ENCODE measurements around the gene ARHGAP8.
"Not testable (repeated sequence)": the region's sequence is repeated elsewhere in the genome, so short reads cannot be mapped to it uniquely, and the experiment has no call there.

ARHGAP8 gene

DNA sequence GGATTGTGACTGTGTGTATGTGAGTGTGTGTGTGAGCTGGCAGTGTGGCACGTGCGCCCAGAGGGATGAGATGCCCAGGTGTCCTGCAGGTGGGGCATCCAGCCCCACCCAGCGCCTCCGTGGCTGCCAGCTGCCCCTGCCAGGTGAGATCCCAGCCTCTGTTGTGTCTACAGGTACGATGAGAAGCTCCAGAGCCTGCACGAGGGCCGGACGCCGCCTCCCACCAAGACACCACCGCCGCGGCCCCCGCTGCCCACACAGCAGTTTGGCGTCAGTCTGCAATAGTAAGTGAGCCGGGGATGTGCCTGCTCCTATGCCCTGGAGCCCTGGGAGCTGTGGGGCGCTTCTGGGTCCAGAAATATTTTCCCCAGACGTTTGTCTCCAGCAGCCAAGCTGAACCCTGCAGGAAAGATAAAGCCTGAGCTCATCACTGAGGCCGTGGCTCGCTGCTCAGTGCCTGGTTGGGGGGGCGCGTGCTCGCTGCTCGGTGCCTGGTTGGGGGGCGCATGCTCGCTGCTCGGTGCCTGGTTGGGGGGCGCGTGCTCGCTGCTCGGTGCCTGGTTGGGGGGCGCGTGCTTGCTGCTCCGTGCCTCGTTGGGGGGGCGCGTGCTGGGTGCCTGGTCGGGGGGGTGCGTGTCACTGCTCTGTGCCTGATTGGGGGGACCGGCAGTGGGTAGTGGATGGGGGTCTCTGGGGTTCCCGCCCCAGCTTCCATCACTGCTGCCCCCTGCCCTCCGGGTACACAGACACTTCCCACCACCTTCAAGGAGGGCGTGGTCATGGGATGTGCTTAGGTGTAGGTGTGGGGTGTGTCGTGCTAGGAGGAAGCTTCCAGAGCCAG lies 73.2 kb downstream of the ARHGAP8 start:
- DNase-seq (ENCODE audit: low read depth in 2 of 2): no peak

DNA sequence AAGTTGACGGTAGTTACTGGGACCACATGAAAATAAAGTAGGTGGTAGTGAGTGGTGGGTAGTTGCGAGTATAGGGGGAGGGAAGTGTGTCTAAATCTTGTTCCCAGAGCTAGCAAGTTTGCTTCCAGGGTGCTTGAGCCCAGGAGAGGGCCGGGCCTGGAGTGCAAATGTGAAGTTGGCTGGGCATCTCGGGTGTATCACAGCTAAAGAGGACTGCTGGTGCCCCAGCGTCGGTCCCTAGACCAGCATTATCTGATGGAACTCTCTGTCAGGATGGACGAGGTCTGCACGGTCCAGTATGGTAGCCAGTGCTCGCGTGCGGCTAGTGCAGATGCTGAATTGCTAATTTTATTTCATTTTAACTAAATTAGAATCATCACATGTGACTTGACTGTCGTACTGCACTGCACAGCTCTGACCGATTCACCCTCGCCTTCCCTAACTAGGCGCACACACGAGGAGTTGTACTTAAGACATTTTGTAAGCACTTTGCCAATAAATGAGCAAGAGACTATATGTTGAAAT lies 75.4 kb downstream of the ARHGAP8 start:
- no peak for DNase-seq (ENCODE audit: low read depth in 2 of 2)

DNA sequence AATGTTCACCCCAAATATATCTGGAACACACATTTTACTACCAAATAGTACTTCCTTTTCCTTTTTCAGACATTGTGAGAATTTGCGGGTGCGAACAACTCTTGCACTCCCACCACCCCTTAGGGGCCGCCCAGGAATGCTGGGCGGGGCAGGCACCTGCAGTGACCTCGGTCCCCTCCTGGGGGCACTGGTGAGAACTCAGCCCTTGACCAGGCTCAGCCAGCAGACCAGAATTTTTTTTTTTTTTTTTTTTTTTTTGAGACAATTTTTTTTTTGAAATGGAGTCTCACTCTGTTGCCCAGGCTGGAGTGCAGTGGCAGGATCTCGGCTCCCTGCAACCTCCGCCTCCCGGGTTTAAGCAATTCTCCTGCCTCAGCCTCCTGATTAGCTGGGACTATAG lies 75.8 kb downstream of the ARHGAP8 start:
- DNase-seq (ENCODE audit: low read depth in 2 of 2): no peak

DNA sequence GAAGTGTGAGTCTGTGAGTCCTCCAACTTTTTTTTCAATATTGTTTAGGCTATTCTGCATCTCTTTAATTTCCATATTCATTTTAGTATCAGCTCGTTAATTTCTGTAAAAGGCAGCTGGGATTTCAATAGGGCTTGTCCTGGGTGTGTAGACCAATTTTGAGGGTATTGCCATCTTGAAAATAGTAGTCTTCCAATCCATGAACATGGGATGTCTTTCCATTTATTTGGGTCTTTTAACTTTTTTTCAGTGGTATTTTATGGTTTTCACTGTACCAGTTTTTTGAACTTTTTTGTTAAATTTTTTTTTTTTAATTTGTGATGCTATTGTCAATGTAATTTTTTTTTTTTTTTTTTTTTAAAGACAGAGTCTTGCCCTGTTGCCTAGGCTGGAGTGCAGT lies 79.5 kb downstream of the ARHGAP8 start:
- no peak for DNase-seq (ENCODE audit: low read depth in 2 of 2)

- no peak for DNase-seq (ENCODE audit: low read depth in 2 of 2)
Observed at GRCh38 chr22:44834065-44834464, 81.7 kb downstream of the ARHGAP8 start.

GRCh38 chr22:44837481-44837880 lies 85.1 kb downstream of the ARHGAP8 start:
- DNase-seq (ENCODE audit: low read depth in 2 of 2): no peak

GRCh38 chr22:44838316-44839016 lies 86.1 kb downstream of the ARHGAP8 start:
- DNase-seq (ENCODE audit: low read depth in 2 of 2): no peak

GRCh38 chr22:44839061-44839460 lies 86.7 kb downstream of the ARHGAP8 start:
- no peak for DNase-seq (ENCODE audit: low read depth in 2 of 2)

GRCh38 chr22:44839721-44840120 lies 87.3 kb downstream of the ARHGAP8 start:
- DNase-seq (ENCODE audit: low read depth in 2 of 2): no peak

- no peak for DNase-seq (ENCODE audit: low read depth in 2 of 2)
Observed at GRCh38 chr22:44840611-44841322, 88.4 kb downstream of the ARHGAP8 start.

- DNase-seq (ENCODE audit: low read depth in 2 of 2): no peak
Observed at GRCh38 chr22:44842417-44842816, 90.0 kb downstream of the ARHGAP8 start.

GRCh38 chr22:44845191-44845590 lies 92.8 kb downstream of the ARHGAP8 start:
- no peak for DNase-seq (ENCODE audit: low read depth in 2 of 2)

- no peak for DNase-seq (ENCODE audit: low read depth in 2 of 2)
Observed at GRCh38 chr22:44845796-44846720, 93.7 kb downstream of the ARHGAP8 start.

- no peak for DNase-seq (ENCODE audit: low read depth in 2 of 2)
Observed at GRCh38 chr22:44846726-44847275, 94.4 kb downstream of the ARHGAP8 start.

DNA sequence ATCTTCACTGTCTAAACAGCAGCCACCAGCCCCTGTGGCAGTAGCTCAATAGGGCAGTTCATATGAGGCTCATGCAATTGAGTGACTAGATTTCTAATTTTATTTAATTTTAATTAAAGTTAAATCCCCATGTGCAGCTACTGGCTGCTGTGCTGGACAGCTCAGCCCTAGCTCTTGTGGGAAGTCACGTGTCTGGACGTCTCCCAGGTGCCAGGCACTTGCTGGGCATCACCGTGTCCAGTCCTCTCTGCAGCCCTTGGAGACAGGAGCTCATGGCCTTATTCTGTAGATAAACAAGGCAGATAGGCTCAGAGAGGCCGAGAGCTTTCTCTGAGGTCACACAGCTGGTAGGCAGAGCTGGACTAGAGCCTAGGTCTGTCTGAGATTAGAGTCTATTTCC lies 95.0 kb downstream of the ARHGAP8 start:
- no peak for DNase-seq (ENCODE audit: low read depth in 2 of 2)

DNA sequence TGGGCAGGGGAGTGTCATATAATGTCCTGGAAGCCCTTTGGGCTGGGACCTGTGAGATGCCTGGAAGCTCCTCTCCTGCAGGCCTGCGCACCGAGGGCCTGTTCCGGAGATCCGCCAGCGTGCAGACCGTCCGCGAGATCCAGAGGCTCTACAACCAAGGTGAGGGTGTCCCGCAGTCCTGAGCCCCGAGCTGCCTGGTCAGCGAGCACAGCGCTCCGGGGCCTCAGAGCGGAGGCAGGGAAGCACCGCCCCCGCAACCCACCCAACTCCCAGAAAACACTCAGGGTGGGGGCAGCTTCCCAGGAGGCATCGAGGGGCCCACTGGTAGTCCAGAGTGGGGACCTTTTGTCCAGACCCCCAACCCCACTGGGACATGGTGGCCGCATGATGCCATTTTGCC lies 95.5 kb downstream of the ARHGAP8 start:
- no peak for DNase-seq (ENCODE audit: low read depth in 2 of 2)

DNA sequence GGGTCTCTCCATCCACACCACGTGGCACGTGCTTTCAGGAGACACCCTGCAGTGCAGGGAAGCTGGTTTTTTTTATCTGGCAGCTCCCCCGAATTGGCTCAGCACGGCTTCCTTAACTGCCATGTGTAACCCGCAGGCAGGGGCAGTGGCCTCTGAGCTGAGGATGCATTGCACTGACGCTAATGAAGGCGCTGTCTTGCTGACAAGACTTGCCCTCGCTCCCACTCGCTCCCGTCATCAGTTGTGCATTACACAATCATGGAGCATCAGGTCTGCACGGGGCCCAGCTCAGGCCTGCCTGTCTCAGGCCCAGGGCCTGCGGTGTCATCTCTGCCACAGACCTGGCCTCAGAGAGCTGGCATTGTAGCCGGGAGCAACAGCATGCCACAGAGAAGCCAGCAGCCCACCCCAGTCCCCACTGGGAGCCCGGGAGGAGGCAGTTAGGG lies 95.9 kb downstream of the ARHGAP8 start:
- DNase-seq (ENCODE audit: low read depth in 2 of 2): no peak

GRCh38 chr22:44848791-44849420 lies 96.5 kb downstream of the ARHGAP8 start:
- no peak for DNase-seq (ENCODE audit: low read depth in 2 of 2)

- DNase-seq (ENCODE audit: low read depth in 2 of 2): no peak
Observed at GRCh38 chr22:44850946-44851345, 98.6 kb downstream of the ARHGAP8 start.

DNA sequence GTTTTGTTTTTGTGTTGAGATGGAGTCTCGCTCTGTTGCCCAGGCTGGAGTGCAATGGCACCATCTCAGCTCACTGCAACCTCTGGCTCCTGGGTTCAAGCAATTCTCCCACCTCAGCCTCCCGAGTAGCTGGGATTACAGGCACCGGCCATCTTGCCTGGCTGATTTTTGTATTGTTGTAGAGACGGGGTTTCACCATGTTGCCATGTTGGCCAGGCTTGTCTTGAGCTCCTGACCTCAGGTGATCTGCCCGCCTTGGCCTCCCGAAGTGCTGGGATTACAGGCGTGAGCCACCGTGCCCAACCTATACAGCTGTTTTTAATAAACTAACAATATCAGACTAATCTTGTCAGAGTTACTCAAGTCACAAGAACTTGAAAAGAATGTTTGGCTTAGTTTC lies 102.3 kb downstream of the ARHGAP8 start:
- DNase-seq (ENCODE audit: low read depth in 2 of 2): not testable (repeated sequence)
